ENCODE measurements around the gene ILK.

Gene ILK

GRCh38 chr11:6622261-6623171 lies 18.9 kb downstream of the ILK start:
- no peak for DNase-seq

GRCh38 chr11:6623391-6624363 lies 20.1 kb downstream of the ILK start:
- DNase-seq = no peak

DNA sequence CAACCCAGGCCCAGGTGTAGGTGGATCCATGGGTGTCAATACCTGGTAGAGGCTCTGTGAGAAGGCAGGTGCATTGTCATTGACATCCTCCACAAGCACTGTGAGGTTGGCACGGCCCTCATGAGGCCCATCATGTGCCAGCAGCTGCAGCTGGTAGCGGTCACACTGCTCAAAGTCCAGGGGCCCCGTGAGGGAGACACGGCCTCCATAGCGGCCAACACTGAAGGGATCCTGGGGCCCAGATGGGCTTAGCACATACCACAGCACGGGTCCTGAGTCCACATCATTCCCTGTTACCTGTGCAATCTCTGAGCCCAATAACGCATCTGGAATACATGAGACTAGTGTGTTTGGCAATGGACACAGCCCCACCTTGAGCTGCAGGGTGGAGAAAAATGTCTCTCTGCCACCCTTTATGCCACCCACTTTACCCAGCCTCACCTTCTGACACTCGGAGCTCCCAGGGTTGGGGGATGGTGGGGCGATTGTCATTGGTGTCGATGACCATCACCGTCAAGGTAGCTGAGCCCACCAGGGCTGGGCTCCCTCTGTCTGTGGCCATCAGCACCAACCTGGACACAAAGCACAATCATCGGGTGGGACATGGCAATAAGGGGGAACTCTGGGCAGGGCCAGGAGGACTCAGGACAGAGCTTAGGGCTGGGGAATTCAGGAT lies 21.7 kb downstream of the ILK start:
- DNase-seq = no peak

- DNase-seq = no peak
These were observed 22.4 kb downstream of the ILK start for GRCh38 chr11:6625832-6626420.

- DNase-seq = no peak
These were observed 23.6 kb downstream of the ILK start for GRCh38 chr11:6626971-6627761.

GRCh38 chr11:6627762-6628241 lies 24.2 kb downstream of the ILK start:
- DNase-seq = peak in 1 of 2 donors; percentile 61

- no peak for DNase-seq
These were observed 25.0 kb downstream of the ILK start for GRCh38 chr11:6628526-6628925.

DNA sequence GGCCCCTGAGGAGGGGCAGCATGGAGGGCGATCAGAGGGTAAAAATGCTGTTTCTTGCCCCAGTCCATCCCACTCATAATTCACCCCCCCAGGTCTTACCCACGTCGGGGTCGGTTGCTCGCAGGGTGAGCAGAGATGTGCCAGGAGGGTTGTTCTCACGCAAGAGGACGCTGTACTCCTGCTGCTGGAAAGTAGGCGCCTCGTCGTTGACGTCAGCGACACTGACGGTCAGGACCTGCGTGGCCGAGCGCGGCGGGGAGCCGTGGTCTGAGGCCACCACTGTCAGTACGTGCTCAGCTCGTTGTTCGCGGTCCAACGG lies 26.0 kb downstream of the ILK start:
- no peak for DNase-seq

DNA sequence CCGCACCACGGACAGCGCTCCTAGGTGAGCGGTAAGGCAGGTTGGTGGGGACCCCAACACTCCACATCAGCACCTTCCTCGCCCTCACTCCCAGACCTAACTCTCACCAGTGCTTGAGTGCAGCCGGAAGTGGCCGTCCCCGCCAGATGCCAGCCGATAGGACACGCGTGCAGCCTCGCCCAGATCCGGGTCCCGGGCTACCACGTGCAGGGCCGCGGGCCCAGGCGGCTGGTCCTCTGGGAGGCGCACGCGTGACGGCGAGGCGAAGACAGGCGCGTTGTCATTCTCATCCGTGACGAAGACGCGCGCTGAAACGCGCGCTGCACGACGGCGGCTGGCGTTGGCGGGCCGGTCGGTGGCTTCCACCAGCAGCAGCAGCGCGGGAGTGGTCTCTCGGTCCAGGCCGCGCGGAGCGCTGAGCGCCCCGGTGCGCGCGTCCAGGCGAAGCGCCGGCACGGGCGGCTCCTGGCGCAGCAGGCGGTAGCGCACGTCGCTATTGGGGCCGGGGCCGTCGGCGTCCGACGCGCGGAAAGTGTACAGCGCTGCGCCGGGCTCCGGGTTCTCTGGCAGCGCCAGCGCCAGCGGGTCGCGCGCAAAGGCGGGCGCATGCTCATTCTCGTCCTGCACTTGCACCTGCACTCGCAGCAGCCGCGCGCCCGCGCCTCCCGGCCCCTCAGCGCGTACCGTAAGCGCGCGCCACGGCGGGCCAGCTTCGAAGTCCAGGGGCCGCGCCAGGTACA lies 26.5 kb downstream of the ILK start:
- no peak for DNase-seq

DNA sequence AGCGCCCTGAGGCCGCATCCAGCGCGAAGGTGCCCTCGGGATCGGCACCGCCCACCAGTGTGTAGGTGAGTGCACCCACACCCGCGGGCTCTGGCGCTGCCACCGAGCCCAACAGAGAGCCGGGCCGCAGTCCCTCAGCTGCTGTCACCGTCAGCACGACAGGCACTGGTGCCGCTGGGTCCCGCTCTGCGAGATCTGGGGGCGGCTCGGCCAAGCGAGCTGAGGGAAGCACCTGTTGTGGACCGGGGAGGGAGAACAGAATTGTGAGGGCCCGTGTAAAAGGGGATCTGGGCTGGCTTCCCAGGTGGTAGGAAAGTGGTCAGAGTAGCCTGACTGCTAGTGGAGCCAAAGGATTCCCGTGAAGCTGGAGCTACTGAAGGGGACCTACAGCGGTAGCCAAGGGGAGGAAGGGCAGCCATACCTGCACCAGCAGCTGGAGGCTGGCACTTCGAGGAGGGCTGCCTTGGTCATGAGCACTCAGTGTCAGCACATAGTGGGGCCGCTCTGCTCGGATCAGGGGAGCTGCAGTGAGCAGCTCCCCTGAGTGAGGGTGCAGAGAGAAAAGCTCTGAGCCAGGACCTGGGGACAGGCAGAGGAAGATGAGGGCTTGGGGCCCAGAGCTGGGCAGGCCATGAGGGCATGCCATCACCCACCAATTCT lies 27.2 kb downstream of the ILK start:
- DNase-seq = no peak

DNA sequence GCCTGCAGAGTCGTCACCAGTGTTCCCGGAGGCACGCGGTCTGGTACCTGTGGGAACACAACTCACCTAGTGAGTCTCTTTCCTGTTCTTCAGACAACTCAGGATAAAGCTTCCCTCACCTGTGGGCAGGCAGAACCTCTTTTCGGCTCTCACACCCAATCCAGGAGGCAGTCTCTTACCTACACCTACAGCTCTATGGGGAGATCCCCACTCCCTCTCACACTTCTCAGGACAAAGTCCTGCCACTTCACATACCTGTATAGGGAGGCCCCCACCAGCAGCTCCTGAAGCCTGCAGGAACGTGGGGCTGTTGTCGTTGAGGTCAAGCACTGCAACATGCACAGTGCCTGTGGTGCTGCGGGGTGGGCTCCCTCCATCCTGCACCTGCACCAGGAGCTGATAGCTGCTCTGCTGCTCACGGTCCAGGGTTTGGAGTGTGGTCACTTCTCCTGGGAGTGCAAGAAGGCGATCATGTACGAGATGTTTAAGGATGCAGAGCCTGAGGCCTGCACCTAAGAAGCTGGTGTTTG lies 27.9 kb downstream of the ILK start:
- DNase-seq = no peak

DNA sequence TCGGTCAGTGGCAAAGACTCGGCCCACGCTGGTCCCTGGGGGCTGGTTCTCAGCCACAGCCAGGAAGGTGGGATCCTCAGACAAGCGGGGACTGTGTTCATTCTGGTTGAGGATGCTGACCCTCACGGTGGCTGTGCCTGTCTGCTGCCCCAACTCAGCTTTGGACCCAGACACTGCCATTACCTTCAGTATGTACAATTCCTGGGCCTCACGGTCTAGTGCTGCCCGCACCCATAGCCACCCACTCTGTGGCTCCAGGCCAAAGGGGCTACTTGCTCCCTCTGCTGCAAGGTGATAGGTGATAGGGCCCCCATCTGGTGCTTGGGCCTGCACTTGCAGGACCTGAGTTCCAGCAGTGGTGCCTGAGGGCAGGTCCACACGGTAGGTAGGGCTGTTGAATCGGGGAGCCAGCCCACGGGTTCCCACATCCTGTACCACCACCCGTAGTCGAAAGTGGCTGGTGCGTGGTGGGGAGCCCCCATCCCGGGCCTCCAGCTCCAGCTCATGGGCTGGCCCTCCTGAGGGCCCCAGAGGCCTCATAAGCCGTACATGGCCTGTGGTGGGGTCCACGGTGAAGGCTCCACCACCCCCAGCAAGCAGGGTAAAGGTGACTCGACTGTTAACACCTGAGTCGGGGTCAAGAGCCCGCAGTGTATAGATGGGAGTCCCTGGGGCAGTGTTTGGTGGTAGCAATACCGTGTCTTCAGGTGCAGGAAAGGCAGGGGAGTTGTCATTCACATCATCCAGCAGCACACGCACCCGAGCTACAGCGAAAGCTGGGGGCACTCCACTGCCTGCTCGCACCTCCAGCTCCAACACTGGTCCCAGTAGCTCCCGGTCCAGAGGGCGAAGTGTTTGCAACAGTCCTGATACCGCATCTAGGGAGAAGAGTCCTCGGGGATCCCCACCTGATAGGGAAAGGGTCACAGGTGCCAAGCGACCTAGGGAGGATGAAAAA lies 28.8 kb downstream of the ILK start:
- DNase-seq = no peak

DNA sequence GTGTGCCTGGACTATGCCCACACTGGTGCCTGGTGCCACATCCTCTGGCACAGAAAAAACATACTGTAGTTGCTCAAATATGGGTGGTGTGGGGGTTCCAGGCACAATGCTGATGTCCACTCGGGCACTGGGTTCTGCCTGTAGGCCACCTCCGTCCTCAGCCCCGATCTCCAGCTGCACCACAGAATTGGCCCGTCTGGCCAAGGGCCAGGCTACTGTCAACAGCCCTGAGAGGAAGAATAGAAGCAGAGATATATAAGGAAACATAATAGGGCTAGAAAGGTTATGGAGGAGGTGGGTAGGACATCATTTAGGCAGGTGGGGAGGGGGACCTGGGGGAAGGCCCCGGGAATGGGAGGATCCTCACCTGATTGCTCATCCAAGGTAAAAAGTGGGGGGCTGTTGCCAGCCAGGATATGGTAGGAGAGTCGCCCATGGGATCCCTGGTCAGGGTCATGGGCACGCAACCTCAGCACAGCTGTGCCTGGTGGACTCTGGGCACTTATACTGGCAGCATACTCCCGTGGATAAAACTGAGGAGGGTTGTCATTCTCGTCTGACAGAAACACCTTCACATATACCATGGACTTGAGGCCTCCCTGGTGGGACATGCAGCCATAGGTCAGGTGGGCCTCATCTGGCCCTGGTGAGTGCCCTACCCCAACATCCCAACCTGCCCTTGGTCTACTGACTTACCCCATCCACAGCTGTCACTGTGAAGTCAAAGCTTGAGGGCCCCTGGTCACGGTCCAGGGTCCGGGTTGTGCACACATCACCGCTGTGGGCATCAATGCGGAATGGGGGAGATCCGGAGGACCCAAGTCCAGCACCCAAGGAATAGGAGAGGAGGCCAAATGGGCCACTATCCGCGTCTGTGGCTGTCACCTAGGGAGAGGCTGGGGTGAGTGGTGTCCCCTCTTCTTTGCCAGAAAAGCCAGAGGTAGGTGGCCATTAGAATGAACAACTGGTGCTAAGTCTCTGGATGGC lies 30.1 kb downstream of the ILK start:
- DNase-seq = no peak

DNA sequence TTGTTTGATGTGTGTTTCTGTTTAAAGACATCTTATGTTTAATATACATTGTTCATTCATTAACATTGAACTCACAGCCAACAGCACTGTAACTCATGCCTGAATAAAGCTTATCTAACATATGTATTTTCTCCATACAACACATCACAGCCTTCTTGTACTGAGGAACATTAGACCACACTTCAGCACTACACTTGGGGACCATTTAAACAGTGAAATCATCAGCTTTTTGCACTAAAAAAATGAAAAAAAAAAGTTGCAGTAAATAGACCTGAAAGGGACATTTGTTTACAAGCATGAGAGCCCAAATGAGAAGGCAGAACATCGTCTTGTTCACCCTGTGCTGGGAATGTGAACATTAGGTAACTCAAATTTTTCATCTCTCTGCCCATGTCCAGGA lies 31.0 kb downstream of the ILK start:
- DNase-seq = no peak

- DNase-seq = peak in 1 of 2 donors; percentile 22
These were observed 31.7 kb downstream of the ILK start for GRCh38 chr11:6635082-6635932.

DNA sequence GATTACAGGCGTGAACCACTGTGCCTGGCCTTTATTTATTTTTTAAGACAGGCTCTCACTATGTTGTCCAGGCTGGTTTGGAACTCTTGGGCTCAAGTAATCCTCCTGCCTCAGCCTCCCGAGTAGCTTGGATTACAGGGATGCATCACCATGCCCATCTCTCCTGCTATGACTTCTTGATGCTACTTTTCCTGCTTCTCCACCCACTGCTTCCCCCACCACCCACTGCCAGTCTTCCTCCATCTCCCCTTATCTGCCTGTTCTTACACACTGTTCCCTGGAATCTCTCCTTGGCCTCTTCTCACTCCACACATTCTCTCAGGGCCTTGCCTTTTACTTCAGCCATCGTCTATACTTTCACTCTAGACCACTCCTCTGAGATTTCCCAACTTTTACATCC lies 32.9 kb downstream of the ILK start:
- DNase-seq = no peak

DNA sequence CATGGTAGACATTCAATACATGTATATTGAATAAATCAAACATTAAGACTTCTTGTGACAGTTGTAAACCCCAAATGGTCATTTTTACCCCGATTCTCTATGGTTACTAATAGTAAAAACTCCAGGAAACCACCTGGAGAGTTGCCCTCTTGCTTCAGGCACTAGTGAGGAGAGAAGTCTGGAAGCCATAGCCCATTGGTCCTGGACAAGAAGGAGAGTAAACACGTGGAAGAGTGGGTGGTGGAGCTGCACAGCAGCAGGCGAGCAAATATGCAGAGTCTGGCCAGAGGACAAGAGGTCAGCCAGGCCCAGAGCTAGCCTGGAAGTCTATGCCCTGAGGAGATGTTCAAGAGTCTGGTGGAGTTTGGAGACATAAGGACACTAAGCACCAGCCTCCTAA lies 34.3 kb downstream of the ILK start:
- no peak for DNase-seq
